A204.1 (cell line): Measurements from ENCODE around the gene PPP2R5C.

Experiments used
- FAIRE-seq: peaks from 2 replicates; lab custom pipeline; 2012; peaks lifted over from hg19 to GRCh38; lab: Jason Lieb, UNC

PPP2R5C gene

DNA sequence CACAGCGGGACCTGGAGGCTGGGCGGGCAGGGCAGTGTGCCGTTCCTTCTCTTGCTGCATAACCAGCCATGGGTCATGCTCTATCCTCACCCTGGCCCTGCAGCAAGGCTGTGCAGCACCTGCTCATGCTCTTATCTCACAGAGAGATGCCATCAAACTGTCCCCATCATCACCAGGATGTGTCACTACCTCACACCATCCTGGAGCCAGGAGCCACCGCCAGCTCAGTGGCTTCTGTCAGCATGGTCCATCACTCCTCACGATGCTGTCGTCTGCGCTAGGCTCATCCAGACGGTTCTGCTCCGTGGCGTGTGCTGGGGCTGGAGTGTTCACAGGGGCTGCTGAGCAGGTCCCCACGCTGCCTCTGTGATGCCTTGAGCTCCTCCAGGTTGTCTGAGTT lies 125.7 kb downstream of the PPP2R5C start:
- FAIRE-seq: no peak

DNA sequence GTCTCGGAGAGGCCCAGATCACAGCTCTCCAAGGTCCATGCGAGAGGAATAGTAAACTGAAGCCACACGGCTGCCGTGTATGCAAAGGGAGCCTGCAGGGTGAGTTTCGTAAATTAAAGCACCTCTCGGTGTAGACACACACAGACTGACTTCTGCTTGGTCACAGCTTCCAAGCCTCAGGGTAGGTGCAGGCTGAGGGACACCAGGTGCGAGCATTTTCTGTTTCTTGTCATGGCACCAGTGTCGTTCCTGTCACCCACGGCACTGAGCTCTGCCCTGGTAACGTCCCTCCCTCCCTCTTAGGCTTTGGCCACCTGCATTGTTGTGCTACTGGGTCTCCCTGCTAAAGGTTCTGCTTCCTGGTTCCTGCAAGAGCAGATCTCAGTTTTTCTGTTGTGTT lies 126.7 kb downstream of the PPP2R5C start:
- FAIRE-seq: no peak

DNA sequence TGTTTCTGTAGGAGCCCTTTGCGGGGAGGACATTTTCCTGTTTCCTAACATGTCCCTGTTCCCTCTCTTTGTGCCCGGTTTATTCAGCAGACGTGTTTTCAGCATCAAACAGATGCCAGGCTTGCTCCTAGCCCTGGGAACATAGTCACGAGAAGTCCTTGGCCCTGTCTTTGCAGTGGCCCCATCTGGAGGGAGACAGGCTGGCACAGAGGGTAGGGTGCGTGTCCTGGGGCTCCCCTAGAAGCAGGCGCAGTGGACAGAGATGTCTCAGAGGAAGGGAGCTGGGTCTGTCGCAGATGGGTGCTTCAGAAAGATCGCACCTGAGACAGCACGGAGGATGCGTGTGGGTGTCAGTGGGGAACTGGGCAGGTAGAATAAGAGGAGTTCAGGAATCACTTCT lies 127.9 kb downstream of the PPP2R5C start:
- no peak for FAIRE-seq

DNA sequence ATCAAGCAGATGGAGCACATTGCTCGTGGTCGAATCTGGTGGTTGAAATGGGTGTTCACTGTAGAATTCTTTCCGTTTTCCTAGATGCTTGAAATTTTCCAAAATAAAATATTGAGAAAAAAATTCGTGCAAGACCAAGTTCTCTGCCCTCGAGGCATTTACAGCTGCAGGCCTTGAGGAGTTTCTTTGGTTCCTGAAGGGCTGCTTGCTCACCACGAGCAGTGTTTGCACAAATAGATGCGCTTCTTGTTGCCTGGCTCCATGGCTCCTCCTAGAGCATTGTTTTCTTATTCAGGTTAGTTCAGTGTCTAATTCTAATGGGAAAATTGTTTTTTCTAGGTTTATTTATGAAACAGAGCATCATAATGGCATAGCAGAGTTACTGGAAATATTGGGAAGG lies 128.4 kb downstream of the PPP2R5C start:
- FAIRE-seq: no peak

DNA sequence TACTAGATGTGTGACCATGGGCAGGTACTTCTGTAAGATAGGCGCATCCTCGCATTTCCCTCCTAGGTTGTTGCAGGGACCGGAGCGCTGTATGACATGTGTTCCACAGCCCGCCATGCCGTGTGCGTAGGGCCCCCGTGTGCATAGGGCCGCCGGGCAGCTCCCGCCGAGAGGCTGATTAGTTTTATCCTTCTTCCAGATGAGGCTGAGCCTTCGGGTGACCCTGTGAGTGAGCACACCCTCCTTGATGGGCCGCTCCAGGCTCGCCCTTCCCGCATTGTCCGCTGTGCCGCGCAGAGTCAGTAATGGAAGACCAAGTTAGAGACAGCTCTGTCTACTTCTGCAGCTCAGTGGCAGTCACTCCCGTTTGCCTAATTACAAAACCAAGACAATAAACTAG lies 130.0 kb downstream of the PPP2R5C start:
- FAIRE-seq: no peak

DNA sequence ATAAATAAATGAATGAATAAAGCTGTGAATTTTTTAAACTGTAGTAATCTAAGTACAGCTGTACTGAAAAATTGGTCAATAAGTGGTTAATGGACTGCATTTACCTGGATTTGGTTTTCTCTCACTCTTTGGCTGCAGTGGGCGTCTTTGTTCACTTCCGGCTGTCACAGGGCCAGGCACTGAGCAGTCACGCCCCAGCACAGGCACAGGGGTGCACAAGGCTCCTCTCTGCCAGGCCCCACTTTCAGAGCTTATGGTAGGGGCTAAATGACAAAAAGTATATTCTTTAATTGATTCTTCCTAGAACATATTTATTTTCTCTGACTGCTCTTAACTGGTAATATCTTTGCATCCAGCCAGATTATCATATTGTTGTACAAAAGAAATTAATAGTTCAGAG lies 132.2 kb downstream of the PPP2R5C start:
- FAIRE-seq: no peak

DNA sequence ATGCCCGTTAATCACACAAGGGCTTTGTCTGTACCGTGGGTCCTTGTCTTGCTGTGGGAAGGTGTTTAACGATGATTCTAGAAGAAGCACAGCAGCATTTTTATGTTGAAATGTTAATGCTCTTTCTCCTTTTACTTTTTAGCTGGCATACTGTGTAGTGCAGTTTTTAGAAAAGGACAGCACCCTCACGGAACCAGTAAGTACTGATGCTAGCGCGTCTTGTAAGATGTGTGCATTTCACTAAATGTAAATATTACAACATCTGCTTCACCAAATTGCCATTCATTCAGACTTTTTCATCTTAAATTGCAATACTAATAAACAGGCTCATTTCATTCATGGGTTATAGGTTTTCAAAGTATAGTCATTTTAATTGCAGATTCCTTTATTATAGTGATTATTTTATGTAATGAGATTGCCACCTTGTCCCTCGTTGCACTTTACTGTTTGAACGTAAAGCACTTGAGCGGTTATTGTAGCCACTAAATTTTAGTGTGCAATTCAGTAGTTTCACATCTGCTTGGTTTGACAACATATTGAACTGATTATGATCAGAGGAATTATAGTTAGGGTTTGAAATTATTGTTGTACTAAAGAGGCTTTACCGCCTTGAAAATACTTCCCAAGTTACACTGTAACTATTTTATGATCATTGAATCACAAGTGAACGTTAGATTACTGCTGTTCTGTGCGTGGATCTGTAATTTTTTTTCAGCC lies 133.0 kb downstream of the PPP2R5C start:
- FAIRE-seq: no peak

DNA sequence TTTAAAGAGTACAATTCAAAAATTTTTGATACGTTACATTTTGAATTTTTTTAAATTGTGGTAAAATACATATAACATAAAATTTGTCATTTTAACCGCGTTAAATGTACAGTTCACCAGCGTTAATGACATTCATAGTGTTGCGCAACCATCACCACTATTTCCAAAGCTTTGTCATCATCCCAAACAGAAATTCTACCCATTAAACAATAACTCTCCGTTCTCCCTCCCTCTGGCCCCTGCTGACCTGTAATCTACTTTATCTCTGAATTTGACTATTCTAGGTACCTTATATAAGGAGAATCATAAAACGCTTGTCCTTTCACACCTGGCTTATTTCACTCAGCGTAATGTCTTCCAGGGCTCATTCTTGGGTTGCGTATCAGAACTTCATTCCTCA lies 133.7 kb downstream of the PPP2R5C start:
- FAIRE-seq: no peak

DNA sequence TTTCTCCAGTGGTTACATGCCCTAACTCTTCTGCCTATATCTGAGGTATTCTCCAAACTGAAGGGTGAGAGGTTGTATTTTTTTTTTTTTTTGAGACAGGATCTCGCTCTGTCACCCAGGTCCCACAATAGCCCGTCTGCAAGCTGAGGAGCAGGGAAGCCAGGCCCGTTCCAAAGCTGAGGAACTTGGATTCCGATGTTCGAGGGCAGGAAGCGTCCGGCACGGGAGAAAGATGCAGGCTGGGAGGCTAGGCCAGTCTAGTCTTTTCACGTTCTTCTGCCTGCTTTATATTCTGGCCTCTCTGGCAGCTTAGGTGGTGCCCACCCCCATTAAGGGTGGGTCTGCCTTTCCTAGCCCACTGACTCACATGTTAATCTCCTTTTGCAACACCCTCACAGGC lies 135.8 kb downstream of the PPP2R5C start:
- no peak for FAIRE-seq

DNA sequence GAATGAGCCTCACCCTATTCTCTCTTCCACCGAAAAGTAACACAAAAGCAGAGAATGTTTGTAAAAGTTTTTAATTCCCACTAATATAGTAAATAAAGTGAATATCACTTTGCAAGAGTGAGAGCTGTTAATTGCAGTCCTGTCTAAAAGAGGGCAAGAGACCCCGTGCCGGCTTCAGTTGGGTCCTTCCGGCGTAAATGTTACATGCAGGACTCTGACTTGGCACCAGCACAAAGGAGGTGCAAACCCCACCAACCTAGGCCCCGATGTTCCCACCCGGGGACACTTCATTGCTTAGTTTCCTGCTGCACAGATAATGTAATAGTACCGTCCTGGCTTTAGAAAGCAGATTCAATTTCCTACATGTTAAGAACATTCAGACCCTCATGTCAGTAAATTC lies 136.9 kb downstream of the PPP2R5C start:
- no peak for FAIRE-seq

DNA sequence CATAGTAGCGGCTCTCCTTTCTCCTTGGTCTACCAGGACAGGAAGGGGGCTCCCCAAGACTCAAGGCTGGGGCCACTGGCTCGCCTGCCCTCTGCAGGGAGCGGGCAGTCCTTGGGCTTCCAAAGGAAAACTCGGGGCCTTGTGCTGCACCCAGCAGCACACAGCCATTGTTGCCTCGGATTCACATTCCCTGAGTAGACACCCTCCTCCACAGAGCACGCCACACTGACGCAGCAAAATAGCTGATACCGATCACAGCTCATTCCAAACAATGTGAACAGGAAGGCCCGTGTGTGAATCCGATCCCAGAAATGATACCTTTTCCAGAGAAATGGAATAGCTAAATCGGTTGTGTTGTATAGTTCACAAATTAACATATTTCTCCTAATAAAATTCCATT lies 137.8 kb downstream of the PPP2R5C start:
- FAIRE-seq: no peak

DNA sequence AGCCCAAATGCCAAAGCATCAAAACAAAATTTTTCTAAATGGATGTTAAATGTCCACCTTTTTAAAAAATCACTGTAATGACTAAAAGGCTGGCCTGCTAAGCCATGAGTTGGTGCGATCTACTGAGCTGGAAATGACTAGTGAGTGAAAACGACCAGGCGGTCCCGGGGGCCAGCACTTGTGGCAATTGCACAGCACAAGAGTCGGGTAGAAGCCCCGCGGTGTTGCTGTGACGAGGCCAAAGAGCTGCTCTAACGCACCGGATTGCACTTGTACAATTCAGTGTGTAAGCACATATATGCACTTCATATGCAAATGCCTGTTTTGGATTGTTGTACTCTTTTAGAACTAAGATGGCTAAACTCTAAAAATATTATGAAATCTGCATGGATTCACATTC lies 138.7 kb downstream of the PPP2R5C start:
- no peak for FAIRE-seq

DNA sequence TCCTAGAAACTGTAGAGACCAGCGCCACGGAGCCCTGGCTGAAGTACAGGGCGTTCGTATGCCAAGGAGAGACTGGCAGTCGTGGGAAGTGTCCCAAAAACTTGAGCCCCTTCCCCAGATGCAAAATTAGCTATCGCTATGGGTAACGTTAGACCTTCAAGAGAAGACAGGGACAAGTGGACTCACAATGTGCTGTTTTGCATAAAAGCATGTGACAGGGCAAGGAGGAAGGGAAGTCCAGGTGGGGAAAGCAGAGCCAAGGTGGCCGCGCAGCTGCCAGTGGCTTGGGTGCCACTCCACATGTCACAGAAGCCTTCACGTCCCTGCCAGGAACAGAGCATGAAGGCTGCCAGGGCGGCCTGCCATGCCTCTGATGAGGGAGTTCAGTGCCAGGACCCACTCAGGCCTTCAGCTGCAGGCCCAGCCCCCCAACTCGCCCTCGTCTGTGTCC lies 141.6 kb downstream of the PPP2R5C start:
- FAIRE-seq: no peak

DNA sequence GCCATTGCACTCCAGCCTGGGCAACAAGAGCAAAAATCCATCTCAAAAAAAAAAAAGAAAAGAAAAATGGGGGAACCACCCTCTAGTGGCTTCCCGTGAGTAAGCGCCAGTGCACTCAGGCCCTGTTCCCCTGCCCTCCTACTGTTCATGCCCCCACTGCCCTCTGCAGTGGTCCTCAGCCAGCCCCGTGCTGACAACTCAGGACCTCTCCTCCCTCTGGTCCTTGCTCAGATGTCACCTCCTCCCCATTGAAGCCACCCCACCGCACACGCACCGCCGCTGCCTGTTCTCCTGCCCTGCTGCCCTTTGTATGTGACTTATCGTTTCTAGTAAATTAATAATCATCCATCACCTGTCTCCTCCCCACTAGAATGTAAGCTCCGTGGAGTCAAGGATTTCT lies 144.1 kb downstream of the PPP2R5C start:
- FAIRE-seq: no peak

DNA sequence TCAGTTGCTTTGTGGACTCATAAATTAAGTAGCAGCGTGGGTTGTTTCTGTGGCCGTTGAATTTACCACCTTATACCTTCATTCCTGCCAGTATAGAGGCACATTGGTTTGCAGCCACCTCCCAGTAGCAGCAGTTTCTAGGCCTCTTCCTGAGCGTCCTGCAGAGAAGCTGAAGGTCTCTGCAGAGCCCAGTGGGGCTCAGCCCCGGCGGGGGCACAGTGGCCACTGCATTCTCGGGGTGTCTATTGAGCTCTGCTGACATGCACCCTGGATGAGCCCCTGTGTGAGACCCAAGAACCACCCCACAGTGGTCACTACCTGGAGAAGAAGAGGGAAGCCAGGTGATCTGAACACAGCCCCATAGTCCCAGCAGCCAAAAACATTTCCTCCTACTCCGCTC lies 145.1 kb downstream of the PPP2R5C start:
- FAIRE-seq: no peak

DNA sequence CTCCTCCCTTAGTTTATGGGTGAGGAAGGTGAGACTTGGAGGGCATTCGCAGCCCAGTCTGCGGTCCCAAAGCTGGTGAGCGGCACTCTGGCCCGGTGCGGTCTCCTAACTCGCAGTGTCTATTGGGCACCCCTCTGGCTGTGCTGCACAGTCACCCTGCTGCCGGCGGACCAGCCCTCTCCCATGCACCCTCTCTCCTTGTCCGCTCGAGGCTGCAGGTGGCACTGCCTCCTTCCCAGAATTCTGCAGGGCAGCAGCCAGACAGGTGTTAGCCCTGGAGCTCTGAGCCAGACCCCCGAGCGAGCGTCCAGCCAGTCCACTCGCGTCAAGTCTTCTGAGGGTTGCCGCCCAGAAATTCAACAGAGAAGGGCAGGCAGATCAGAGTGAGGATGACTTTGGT lies 146.1 kb downstream of the PPP2R5C start:
- FAIRE-seq: no peak

DNA sequence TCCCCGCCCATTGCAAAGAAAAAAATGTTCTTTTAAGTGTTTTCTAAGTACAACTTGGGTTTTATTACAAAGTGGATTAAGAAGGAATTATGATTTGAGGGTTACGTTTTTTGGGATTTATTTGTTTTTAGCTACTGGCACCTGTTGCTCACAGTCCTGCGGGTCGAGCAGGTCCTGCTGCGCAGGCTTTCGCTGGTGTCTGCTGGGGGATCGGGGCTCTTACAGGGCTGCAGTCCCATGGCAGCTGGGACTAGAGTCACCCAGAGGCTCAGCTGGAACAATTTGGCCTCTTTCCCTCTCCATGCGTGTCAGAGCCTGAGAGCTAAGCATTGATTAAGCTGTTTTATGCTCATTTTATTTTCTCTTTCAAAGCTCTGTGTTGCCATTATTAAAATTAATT lies 147.3 kb downstream of the PPP2R5C start:
- no peak for FAIRE-seq

DNA sequence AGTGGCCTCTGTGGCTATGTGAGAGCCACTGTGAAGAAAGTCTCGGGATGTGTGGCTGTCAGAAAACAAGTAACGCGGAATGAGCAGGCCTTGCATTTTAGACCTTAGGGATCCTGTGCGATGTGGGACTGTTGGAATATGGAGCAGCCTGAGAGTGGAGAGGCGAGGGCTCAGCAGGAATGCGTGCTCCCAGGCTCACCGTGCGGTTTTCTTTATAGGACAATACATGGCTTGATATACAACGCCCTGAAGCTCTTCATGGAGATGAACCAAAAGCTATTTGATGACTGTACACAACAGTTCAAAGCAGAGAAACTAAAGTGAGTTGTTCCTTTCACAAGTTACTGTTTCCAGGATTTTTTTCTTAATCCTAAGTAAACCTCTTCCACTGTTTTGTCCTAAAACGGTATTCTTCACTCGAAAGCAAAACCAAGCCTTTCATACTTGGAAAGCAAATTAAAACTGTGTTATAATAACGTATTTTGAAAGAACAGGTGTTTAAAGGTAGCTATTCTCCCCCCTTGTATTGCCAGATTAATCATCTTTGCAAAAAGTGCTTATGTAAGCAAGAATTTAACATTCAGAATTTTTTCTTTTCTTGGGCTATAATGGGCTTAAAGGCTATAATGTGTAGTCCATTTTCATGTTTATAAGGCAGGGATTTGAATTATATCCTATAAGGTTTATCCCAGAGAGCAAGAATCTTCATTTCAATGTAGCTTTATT lies 148.0 kb downstream of the PPP2R5C start:
- FAIRE-seq: no peak

DNA sequence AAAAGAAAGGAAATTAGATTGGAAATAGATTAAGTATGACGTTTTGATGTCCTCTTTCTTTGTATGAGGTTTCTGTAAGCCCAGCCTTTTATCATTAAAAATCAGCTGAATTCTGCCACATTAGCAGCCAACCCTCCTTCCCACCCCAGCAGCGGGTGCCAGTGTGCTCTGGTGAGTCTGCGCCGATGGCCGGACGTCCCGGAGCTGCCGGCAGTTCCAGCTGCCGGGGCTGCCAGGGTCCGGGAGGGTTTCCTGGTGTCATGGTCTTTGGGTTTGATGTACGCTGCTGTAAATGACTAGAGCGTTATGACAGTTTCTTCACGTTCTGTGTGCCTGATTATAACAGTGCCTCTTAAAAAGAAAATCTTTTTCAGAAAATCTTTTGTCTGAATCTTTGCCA lies 151.3 kb downstream of the PPP2R5C start:
- no peak for FAIRE-seq

DNA sequence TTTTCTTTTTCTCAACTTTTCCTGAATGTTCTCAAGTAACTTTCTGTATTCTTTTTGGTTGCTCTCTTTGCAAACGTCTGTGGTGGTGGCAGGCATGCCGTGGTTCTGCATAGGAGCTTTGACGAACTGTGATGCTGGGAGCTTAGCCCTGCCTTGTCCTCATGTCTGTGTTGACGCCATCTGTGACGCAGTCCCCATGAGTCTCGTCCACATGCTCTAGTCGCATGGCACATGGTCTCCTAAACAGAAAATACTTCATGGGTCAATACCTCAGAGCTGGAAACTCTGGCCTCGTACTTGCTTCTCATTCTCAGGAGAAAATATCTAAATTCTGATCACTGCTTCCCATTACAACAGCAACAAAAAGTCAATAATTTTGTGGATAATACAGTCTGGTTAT lies 152.6 kb downstream of the PPP2R5C start:
- no peak for FAIRE-seq

DNA sequence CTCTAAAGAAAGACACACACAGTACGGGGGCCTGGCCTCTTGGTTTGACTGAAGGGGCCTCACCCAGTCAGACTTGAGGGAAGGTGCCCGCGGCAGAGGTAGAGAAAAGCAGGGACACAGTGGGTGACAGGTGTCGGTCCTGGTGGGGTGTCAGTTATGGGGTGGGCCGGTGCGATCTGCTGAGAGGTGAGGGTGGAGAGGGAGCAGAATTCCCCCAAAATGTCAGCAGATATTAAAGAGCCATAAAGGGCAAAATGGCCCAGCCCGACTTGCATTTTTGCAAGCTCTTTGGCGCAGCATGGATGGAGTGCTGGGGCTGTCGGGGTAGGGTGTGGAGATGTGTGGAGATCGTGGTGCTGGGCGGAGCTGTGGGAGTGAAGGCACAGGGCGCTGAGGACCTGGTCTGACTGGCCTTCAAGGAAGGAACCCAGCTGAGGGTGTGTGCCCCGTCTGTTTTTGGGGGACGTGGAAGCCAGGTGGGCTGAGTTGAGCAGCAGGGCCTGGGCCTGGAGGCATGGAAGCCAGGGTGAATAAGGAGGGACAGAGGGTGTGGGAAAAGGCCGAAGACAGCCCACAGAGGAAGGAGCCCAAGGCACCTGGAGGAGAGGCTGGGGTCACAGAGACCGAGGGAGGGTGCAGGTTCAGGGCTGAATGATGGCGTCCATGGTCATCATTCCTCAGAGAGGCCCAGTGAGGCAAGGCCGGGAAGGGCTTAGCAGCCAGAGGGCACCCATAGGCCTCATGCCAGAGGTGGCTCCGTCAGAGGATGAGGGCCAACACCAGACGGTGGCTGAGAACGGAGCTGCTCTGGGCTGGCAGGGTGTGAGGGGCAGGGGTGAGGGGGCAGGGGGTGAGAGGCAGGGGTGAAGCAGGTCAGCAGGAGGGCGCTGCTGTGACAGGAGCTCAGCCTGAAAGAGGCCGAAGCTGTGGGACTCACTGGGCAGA lies 154.6 kb downstream of the PPP2R5C start:
- FAIRE-seq: no peak

DNA sequence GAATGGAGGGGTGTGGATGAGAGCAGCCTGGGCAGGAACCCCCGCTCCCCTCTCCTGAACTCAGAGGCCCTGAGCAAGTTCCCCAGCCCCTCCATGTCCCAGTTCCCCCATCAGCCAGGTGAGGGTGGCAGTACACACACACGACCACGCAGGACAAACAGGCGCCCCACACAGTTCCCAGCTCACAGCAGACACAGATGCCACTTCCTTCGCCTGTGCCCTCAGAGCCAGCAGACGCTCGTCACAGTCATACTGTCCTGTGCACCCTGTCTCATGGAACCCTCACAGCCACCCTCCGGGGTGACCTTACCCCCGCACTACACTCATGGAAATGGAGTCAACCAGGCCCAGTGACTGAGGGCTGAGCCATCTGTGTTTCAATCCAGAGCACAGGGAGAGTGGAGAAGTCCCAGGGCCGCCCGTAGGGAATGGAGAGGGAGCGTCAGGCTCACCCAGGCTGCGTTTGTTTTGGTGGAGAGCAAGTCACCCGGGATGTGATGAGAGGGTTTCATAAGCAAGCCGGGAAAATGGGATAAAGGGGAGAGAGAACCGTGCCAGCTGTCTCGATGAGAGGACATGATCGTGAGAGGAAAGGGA lies 155.4 kb downstream of the PPP2R5C start:
- FAIRE-seq: no peak
